ENCODE results near the gene EFTUD2.

GRCh38 chr17:44916781-44917241 lies 17.6 kb upstream of the EFTUD2 start:
- no peak for TF ChIP-seq CTCF (IDR thresholded peaks at IDR 0.05 in 4 of 5, conservative IDR thresholded peaks at IDR 0.05 in 1 of 5)
- TF ChIP-seq POLR2A (IDR thresholded peaks at IDR 0.05): no peak

Data from gastrocnemius medialis (tissue), 4 donors.